Pancreas (tissue), 10 donors: ENCODE measurements around the gene COPS2. TPM values are rescaled to one million over a fixed set of nuclear protein-coding genes. Genes with fewer than 3 reads are reported as not detected.

Experiments used
- ATAC-seq, 4 donors: fragments of 200-7000 bp; cut with Tn5 transposase; one replicate each; pipeline versions ENCODE4 v1.8.0 to v1.9.1; 2020; ENCODE audit warnings: mild to moderate bottlenecking in 4 of 4, moderate library complexity in 4 of 4
- DNase-seq, 6 donors: peaks; one replicate each; pipeline ENCODE4 v3.0.0-alpha.2; 2020
- FAIRE-seq: peaks from 2 replicates; lab custom pipeline; 2012; peaks lifted over from hg19 to GRCh38; lab: Jason Lieb, UNC
- H3K27ac ChIP-seq, 4 donors: fragments of 200-600 bp; sonication (generic); 1 replicate in 3 of 4; 2 replicates in 1 of 4; pipeline versions ENCODE4 v1.5.0 to v1.8.0; 2020
- H3K27me3 ChIP-seq, 4 donors: fragments of 200-600 bp; one replicate each; pipeline ENCODE4 v1.8.0; 2021
- H3K36me3 ChIP-seq, 3 donors: fragments of 200-600 bp; sonication (generic) in 1 of 3; one replicate each; pipeline versions ENCODE4 v1.5.0 to v1.8.0; 2020 to 2021
- H3K4me1 ChIP-seq, 3 donors: fragments of 200-600 bp; one replicate each; pipeline ENCODE4 v1.8.0; 2021
- H3K4me3 ChIP-seq, 4 donors: fragments of 200-600 bp; sonication (generic) in 2 of 4; one replicate each; pipeline versions ENCODE4 v1.5.0 to v1.8.0; 2020 to 2021
- H3K9me3 ChIP-seq, 4 donors: fragments of 200-600 bp; one replicate each; pipeline ENCODE4 v1.8.0; 2021
- CTCF ChIP-seq, 4 donors: fragments of 200-600 bp; sonication (generic) in 3 of 4; IDR thresholded peaks; one replicate each; pipeline versions ENCODE4 v1.5.0 to v1.8.0; 2021; ENCODE audit warnings: antibody characterized with exemption in 4 of 4
- WGBS, 2 donors: extraction: QIAGEN DNeasy Blood & Tissue Kit; methylation state at CpG; one replicate each; pipeline ENCODE4 v1.1.7; 2013; 5-methylcytosine and 5-hydroxymethylcytosine counted together
- intact Hi-C, 3 donors: fragments of 100-400 bp; cut with DNase I; formaldehyde crosslinking; loops; one replicate each; pipeline versions ENCODE4 v1.11.1 to v1.14.2; 2022
- polyA plus RNA-seq, 2 donors: library from polyadenylated mRNA; stranded (reverse); fragments of 200-250 nt; gene quantifications; one replicate each; pipeline ENCODE4 v1.2.3, GENCODE V29; 2013
- total RNA-seq, 6 donors: library from RNA; stranded (reverse); fragmentation: NEBNext Ultra II Directional in 4 of 6; extraction: Animal tissue kit (Norgen Biotek cat#: 25700) in 4 of 6; gene quantifications; one replicate each; pipeline versions ENCODE4 v1.2.1 to v1.2.4, GENCODE V29; 2021 to 2023
- donor health status: healthy with polysubstance abuse.
- donor health status: DM: no; HTN: no; CAD: no; lungs with moderate emphysema.
- donor health status: DM: no; HTN: no; CAD: no.
- donor health status: control.
- donor health status: control.
- donor health status: Bipolar disorder and iron deficiency.
- donor health status: DM: yes; HTN: yes; CAD: no.
- donor health status: DM: no; HTN: no; CAD: no.
- donor health status: DM: no; HTN: no; CAD: no.
- donor health status: DM: yes; HTN: yes; CAD: no.

COPS2 gene
- total and polyA plus RNA-seq, 8 donors = 22.6 to 56.3 (median 38.6) TPM

- ATAC-seq (no peak), DNase-seq (no peak), FAIRE-seq (no peak)
- no peak overlapping the region for H3K27ac ChIP-seq
- no peaks in the 10 kb centered on the region for H3K27me3 ChIP-seq
- no peaks in the 10 kb centered on the region for H3K9me3 ChIP-seq
- no peaks in the 10 kb centered on the region for H3K36me3 ChIP-seq
- H3K4me3 ChIP-seq = no peak overlapping the region
- TF ChIP-seq CTCF (IDR thresholded peaks at IDR 0.05) = no peak
- H3K4me1 ChIP-seq = peaks cover 11 to 18% (median 14%) of the 10 kb centered on the region in 3 donors
- 64 to 75% methylated on average over 3 of the region's 3 CpGs for WGBS, 2 donors
- intact Hi-C loops = no loop called here
Observed at GRCh38 chr15:49151831-49152230, 3.6 kb downstream of the COPS2 start.

- Histone ChIP-seq H3K27me3 (no peaks in the 10 kb centered on the region), H3K4me3 (no peak overlapping the region), H3K27ac (no peak overlapping the region), H3K36me3 (no peaks in the 10 kb centered on the region), H3K9me3 (no peaks in the 10 kb centered on the region), H3K4me1 (peaks cover 3 to 9% (median 6%) of the 10 kb centered on the region in 3 donors)
- TF ChIP-seq CTCF (IDR thresholded peaks at IDR 0.05) = no peak
- 67 to 87% methylated on average over 1 of the region's 1 CpG for WGBS, 2 donors
- FAIRE-seq = no peak
- intact Hi-C loops = no loop called here
- no peak for ATAC-seq
- DNase-seq = no peak
Observed at GRCh38 chr15:49148727-49149126, 6.7 kb downstream of the COPS2 start.

- Histone ChIP-seq H3K4me1 (peaks cover 2 to 5% (median 3%) of the 10 kb centered on the region in 3 donors), H3K9me3 (no peaks in the 10 kb centered on the region), H3K4me3 (no peak overlapping the region), H3K27me3 (no peaks in the 10 kb centered on the region), H3K27ac (no peak overlapping the region), H3K36me3 (peaks cover 0 to 4% (median 3%) of the 10 kb centered on the region in 3 donors)
- ATAC-seq (no peak), DNase-seq (no peak), FAIRE-seq (no peak)
- TF ChIP-seq CTCF (IDR thresholded peaks at IDR 0.05) = no peak
- WGBS, 2 donors = 69 to 76% methylated on average over 1 of the region's 1 CpG
- intact Hi-C loops = no loop called here
Observed at GRCh38 chr15:49148298-49148697, 7.1 kb downstream of the COPS2 start.

- ATAC-seq = peak; percentile 60 to 80 (median 68)
- peak; percentile 67 for FAIRE-seq
- 14 to 24% methylated on average over 3 of the region's 3 CpGs for WGBS, 2 donors
- Histone ChIP-seq H3K9me3 (no peaks in the 10 kb centered on the region), H3K27me3 (no peaks in the 10 kb centered on the region), H3K4me3 (no peak overlapping the region), H3K4me1 (peaks cover 0 to 3% (median 0%) of the 10 kb centered on the region in 3 donors), H3K27ac (no peak overlapping the region), H3K36me3 (peaks cover 0 to 16% (median 9%) of the 10 kb centered on the region in 3 donors)
- peak in 2 of 4 donors; percentile 35 to 47 for TF ChIP-seq CTCF (IDR thresholded peaks at IDR 0.05)
- intact Hi-C loops = no loop called here
- DNase-seq = peak in 2 of 6 donors; percentile 8 to 23
Observed at GRCh38 chr15:49145651-49146609, 9.5 kb downstream of the COPS2 start.

- FAIRE-seq = no peak
- WGBS, 2 donors = 75 to 78% methylated on average over 2 of the region's 2 CpGs
Observed at GRCh38 chr15:49137861-49138260, 17.5 kb downstream of the COPS2 start.

More at GRCh38 chr15:49137861-49138260, 17.5 kb downstream of the COPS2 start:
- no peak overlapping the region for H3K27ac ChIP-seq
- no peak overlapping the region for H3K4me3 ChIP-seq
- TF ChIP-seq CTCF (IDR thresholded peaks at IDR 0.05) = no peak
- ATAC-seq = no peak
- no peaks in the 10 kb centered on the region for H3K27me3 ChIP-seq
- intact Hi-C loops = no loop called here
- no peaks in the 10 kb centered on the region for H3K9me3 ChIP-seq
- peaks cover 0 to 26% (median 2%) of the 10 kb centered on the region in 3 donors for H3K36me3 ChIP-seq
- no peaks in the 10 kb centered on the region for H3K4me1 ChIP-seq
- DNase-seq = no peak
